Activated naive CD4-positive, alpha-beta T cell treated with anti-CD3 and anti-CD28 coated beads, Interleukin-2, amount 10 ng/mL, durations not matched to agents 7 days and 5 days (primary cell): Measurements from ENCODE around the gene RHOH.

Source experiments
- CTCF ChIA-PET: fragments of 350-600 bp; sonication (Branson Sonifier 250); formaldehyde crosslinking; loops from one replicate; lab custom pipeline; 2021; ENCODE audit warnings: antibody characterized with exemption; lab: Charles Lee
- DNase-seq: peaks from one replicate; pipeline ENCODE4 v3.0.0-alpha.2; 2020
- H3K27ac Mint-ChIP-seq: one replicate; pipeline ENCODE4 v1.8.0; 2021; ENCODE audit warnings: mild to moderate bottlenecking, moderate library complexity, mixed read lengths
- H3K27me3 Mint-ChIP-seq: one replicate; pipeline ENCODE4 v1.8.0; 2021; ENCODE audit warnings: mild to moderate bottlenecking, mixed read lengths
- H3K36me3 Mint-ChIP-seq: one replicate; pipeline ENCODE4 v1.8.0; 2021; ENCODE audit warnings: mixed read lengths
- H3K4me1 Mint-ChIP-seq: one replicate; pipeline ENCODE4 v1.8.0; 2021; ENCODE audit warnings: mixed read lengths
- H3K4me3 Mint-ChIP-seq: one replicate; pipeline ENCODE4 v1.8.0; 2021; ENCODE audit warnings: mild to moderate bottlenecking, moderate library complexity, mixed read lengths
- H3K9me3 Mint-ChIP-seq: one replicate; pipeline ENCODE4 v1.8.0; 2021; ENCODE audit warnings: mixed read lengths

RHOH gene

DNA sequence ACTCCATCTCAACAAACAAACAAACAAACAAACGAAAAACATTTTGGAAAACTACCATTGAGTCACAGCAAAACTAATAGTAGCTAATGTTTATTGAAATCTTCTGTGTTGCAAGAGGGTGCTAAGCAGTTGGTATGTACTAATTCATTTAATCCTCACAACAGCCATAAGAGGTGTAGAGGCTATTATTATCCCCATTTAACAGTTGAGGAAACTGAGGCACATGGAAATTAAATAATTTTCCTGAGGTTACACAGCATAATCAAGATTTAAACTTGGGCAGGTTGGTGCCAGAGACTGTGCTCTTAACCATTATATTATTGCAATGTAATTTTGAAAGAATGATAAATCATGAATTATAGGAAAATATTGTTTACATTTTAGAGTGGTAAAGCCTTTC, 17.5 kb upstream of the RHOH start:
- peaks cover 9% of the 10 kb centered on the region for H3K27me3 Mint-ChIP-seq
- no peaks in the 10 kb centered on the region for H3K9me3 Mint-ChIP-seq
- H3K27ac Mint-ChIP-seq = no peak overlapping the region
- H3K36me3 Mint-ChIP-seq = no peaks in the 10 kb centered on the region
- CTCF ChIA-PET = no interaction called here
- DNase-seq = no peak
- H3K4me1 Mint-ChIP-seq = peaks cover 35% of the 10 kb centered on the region
- H3K4me3 Mint-ChIP-seq = no peak overlapping the region

DNA sequence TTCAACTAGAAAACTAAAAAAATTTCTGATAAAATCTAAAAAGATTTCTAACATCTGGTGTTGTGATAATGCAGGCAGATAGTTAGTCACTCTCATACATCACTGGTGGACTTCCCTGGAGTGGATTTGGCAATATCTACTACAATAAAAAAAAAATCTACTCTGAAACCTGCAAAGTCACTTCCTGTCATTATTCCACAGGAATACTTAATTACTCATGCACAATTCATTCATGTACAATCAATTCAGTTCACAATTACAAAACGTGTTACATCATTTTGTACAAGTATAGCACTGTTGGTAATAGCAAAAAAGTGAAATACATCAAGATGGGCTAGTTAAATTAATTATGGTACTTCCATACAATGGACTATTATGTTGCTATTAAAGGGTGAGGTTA, 16.5 kb upstream of the RHOH start:
- no peak for DNase-seq
- CTCF ChIA-PET = no interaction called here

DNA sequence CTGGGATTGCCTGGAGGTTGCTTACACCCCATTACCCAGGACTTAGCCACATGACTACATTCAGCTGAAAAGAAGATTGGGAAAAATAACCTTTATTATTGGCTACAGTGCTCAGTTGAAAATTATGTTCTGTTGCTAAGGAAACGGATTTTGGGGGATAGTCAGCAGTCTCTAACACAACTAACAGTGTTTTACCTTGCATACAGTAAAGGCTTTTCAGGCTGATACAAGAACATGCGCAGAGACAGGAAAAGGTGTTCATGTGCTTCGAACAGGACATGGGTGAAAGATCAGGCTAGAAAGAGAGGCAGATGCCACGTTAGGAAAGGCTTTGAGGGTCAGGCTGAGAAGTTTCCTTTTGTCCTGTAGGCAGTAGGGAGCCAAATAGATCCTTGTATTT, 14.8 kb upstream of the RHOH start:
- Mint-ChIP-seq H3K27me3 (peaks cover 3% of the 10 kb centered on the region), H3K36me3 (peaks cover 6% of the 10 kb centered on the region), H3K9me3 (no peaks in the 10 kb centered on the region), H3K4me1 (peaks cover 49% of the 10 kb centered on the region), H3K4me3 (no peak overlapping the region), H3K27ac (no peak overlapping the region)
- no peak for DNase-seq
- CTCF ChIA-PET = interaction anchor here (0.6 to 1.7 kb wide), 2 partner anchors 9 to 311 kb away, joined by 3 to 4 read pairs; no protein-coding TSS in a partner anchor

More for the DNA sequence above, 16.5 kb upstream of the RHOH start:
- no peaks in the 10 kb centered on the region for H3K9me3 Mint-ChIP-seq
- no peak overlapping the region for H3K4me3 Mint-ChIP-seq
- H3K36me3 Mint-ChIP-seq = no peaks in the 10 kb centered on the region
- H3K27ac Mint-ChIP-seq = no peak overlapping the region
- H3K27me3 Mint-ChIP-seq = peaks cover 9% of the 10 kb centered on the region
- peaks cover 37% of the 10 kb centered on the region for H3K4me1 Mint-ChIP-seq

DNA sequence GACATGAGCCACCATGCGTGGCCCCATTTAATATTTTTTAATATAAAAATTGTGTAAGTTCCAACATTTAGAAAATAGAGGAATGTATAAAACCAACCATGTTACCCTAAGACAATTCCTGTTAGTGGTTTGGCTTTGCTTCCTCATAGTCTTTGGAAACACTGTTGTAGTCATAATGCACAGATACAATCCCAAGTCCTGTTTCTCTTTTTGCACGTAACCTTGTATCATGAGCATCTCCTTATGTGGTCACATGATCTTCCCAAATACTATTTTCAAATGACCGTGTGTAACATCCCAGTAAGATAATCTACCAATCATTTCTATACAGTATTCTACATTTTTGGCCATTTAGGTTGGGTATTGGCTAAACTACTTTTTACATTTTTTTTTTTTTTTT, 13.9 kb upstream of the RHOH start:
- Mint-ChIP-seq H3K27me3 (no peaks in the 10 kb centered on the region), H3K9me3 (no peaks in the 10 kb centered on the region), H3K4me1 (peaks cover 55% of the 10 kb centered on the region), H3K36me3 (peaks cover 12% of the 10 kb centered on the region), H3K4me3 (no peak overlapping the region), H3K27ac (no peak overlapping the region)
- no peak for DNase-seq
- CTCF ChIA-PET = interaction anchor here (0.7 to 1.9 kb wide), 4 partner anchors 8 to 135 kb away, joined by 3 to 5 read pairs (median 4); no protein-coding TSS in a partner anchor

DNA sequence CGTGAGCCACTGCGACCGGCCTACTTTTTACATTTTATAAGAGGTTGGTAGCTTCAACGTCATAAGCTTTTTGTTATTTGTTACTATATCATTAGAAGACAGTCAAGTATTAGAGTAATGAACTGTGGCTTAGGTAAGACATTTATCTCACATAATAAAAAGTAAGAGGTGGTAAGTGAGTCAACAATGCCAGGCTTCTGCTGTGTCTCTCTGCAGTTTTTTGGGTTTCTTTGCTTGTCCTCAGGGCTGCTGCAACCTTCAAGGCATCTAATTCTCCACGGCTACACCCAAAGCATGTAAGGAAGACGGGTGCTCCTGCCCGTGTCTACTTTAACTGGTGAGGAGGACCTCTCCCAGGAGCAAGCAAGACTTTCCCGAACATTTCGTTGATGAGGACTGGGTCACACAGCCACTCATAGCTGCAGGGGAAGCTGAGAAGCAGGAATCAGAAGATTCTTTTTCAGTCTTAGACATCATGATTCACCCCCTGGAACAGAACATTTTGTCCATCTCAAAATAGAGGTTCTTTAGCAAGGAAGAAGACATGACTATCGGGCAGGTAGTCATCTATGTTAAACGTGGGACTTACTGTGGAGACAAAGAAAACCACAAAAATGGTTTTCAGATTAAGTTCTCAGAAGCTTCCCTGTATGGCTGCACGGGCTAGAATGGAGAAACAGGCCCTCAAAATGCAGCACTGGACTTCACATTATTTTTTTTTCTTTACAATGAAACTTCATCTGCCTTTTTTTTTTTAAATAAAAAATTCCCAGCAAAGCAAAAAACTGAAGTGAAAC, 13.0 kb upstream of the RHOH start:
- CTCF ChIA-PET = interaction anchor here (0.7 to 1.9 kb wide), 4 partner anchors 33 to 134 kb away, joined by 3 to 5 read pairs (median 4); no protein-coding TSS in a partner anchor
- Mint-ChIP-seq H3K36me3 (peaks cover 12% of the 10 kb centered on the region), H3K27ac (peak overlapping the region; percentile 64), H3K27me3 (no peaks in the 10 kb centered on the region), H3K4me3 (no peak overlapping the region), H3K9me3 (no peaks in the 10 kb centered on the region), H3K4me1 (peaks cover 55% of the 10 kb centered on the region)
- no peak for DNase-seq

DNA sequence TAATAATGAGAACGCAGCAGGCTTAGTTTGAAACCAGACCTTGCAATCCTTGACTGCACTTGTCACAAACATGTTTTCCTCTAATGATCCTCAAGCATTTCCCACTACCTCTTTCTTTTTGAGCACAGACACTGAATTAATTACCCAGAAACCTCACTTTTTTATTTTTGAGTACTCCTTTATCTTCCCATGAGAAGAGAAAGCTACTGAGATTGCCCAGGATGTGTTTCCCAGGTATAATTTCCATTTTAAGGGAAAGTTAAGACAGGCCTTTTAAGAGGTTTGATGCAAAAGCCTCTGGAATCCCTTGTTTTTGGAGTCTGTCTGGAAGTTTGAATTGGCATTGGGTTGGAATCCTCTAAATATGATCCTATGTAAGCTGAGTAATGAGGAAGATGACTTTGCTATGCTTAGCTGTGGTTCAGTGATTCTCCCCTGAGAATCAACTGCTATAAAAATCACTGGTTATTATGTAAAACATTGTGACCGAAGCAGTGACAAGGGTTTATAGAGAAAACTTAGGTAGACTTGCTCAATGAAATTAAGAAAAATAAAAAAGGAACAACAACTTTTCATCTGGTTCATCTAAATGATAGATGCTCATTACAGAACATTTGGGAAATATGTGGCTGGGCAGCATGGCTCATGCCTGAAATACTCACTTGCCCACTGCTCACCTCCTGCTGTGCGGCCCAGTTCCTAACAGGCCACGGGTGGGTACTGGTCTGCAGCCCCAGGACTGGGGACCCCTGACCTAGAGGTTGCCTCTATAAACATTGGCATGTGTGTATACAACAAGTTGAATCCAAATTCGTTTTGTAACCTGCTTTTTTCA, 10.8 kb upstream of the RHOH start:
- Mint-ChIP-seq H3K4me1 (peaks cover 73% of the 10 kb centered on the region), H3K9me3 (no peaks in the 10 kb centered on the region), H3K27ac (no peak overlapping the region), H3K36me3 (peaks cover 15% of the 10 kb centered on the region), H3K27me3 (no peaks in the 10 kb centered on the region), H3K4me3 (no peak overlapping the region)
- DNase-seq = no peak
- CTCF ChIA-PET = no interaction called here

DNA sequence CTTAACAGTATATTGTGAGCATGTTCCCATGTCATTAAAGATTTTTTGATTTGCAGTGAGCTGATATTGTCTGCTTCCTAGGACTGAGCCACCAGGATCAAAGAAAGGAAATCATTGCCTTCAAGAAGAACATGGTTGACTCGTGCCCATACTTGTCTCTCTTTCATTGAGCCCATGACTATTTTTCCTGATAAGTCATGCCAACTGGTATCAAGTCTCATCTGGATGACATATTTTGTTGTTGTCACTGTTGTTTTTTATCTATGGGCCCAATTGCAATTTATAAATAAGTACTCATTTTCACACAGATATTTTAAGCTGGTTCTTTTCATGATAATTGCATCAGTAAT, 10.2 kb upstream of the RHOH start:
- H3K4me3 Mint-ChIP-seq = no peak overlapping the region
- H3K4me1 Mint-ChIP-seq = peaks cover 74% of the 10 kb centered on the region
- H3K36me3 Mint-ChIP-seq = peaks cover 15% of the 10 kb centered on the region
- H3K9me3 Mint-ChIP-seq = no peaks in the 10 kb centered on the region
- H3K27me3 Mint-ChIP-seq = no peaks in the 10 kb centered on the region
- CTCF ChIA-PET = no interaction called here
- DNase-seq = no peak
- no peak overlapping the region for H3K27ac Mint-ChIP-seq

DNA sequence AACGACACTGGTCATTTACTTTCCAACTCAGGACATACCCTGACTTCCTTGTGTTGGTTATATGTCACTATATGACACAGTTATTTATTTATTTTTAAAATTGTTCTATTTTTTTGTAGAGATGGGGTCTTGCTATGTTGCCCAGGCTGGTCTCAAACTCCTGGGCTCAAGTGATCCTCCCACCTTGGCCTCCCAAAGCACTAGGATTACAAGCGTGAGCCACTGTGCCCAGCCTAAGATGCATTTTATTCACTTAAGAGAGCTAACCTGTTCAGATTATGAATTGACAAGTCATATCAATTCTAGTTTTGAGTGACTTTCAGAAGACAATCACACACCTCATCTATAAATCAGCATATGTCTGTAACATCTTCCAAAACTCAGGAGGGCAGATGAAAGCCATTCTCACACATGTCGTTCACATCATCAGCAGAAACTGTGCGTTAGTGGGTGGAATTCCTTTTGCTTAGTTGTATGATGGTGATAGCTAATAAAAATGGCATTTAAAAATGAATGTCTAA, 9.4 kb upstream of the RHOH start:
- Mint-ChIP-seq H3K4me3 (no peak overlapping the region), H3K27me3 (no peaks in the 10 kb centered on the region), H3K9me3 (no peaks in the 10 kb centered on the region), H3K27ac (no peak overlapping the region), H3K36me3 (peaks cover 15% of the 10 kb centered on the region), H3K4me1 (peaks cover 75% of the 10 kb centered on the region)
- CTCF ChIA-PET = no interaction called here
- DNase-seq = no peak

DNA sequence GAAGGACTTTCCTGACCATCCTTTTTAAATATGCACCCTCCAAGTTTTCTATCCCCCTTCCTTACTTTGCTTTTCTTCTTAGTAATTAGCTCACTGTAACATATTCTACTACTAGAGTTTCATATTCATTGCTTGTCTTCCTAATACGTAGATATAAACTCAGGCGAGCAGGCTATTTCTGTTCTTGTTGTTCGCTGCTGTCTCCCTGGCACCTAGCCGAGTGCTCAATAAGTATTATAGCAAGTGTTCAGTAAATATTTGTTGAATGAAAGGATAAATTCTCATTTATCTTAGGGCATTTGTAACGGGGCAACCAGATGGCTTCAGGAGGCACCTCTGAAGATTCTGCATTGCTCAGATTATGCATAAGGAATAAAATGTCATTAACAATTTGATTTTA, 6.8 kb upstream of the RHOH start:
- Mint-ChIP-seq H3K4me1 (peaks cover 81% of the 10 kb centered on the region), H3K36me3 (peaks cover 27% of the 10 kb centered on the region), H3K9me3 (no peaks in the 10 kb centered on the region), H3K4me3 (peak overlapping the region; percentile 93), H3K27me3 (peaks cover 4% of the 10 kb centered on the region), H3K27ac (peak overlapping the region; percentile 96)
- DNase-seq = no peak
- CTCF ChIA-PET = interaction anchor here (0.5 to 3.4 kb wide), 7 partner anchors 10 to 295 kb away, joined by 3 to 16 read pairs (median 6); no protein-coding TSS in a partner anchor

DNA sequence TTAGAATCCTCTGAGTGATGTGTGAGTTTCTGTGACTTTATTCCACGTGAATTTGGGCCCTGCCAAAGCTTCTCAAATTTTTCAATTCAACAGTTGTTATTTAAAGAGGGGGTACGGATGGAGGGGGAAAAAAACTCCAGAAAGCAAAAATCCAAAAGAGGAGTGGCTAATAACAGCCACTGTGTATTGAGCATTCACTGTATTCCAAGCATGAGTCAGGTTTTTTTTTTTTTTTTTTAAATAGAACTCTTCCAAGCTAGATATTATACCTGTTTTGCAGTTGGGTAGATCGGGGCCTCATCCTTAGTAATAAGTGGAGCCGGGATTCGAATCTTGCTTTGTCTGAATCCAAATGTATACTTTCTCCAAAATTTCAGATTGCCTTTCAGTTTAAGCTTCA, 6.4 kb upstream of the RHOH start:
- Mint-ChIP-seq H3K4me3 (peak overlapping the region; percentile 93), H3K27me3 (peaks cover 4% of the 10 kb centered on the region), H3K4me1 (peaks cover 85% of the 10 kb centered on the region), H3K27ac (peak overlapping the region; percentile 96), H3K36me3 (peaks cover 27% of the 10 kb centered on the region), H3K9me3 (no peaks in the 10 kb centered on the region)
- no peak for DNase-seq
- CTCF ChIA-PET = interaction anchor here (0.5 to 3.4 kb wide), 10 partner anchors 10 to 295 kb away, joined by 3 to 16 read pairs (median 6); no protein-coding TSS in a partner anchor

DNA sequence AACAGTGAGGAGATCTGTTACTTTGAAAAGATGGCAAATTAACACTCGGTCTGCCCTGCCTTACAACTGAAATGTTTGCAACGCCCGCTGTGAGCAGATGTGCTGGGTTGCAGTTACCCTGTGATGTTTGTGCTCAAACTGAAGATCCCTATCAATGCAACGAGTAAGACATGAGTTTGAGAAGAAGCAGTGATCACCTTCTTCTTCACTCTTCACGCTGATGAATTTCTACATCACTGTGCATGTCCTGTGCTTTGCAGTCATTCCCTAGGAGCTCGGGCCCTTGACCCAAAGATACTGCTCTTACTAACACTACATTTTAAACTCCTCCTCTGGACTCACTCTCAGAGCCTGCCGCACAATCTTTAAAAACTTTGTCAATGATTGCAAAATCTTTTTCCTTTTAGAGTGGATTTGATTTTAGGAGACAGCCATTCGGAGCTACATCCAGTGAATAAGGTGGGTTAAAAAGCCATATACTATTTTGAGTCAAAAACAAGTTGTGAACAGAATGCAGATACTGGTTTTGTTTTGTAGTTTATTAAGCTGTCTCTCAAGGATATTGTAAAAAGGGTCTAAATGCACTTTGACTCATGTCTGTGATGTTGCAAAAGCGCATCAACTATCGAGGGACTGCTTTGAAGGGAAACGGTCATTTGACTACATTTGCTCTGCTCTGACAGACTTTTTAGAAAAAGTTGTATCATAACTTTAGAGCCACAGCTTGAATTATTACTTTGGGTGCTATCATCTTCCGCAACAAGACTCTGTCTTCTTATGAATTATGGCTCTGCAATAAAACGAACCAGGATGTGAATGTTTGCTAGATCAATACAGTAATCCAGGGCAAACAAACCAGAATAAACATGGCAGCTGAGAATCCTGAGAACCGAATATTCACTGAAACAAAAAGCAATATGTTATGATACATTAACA, 5.7 kb upstream of the RHOH start:
- peak overlapping the region; percentile 93 for H3K4me3 Mint-ChIP-seq
- H3K36me3 Mint-ChIP-seq = peaks cover 32% of the 10 kb centered on the region
- H3K27me3 Mint-ChIP-seq = peaks cover 4% of the 10 kb centered on the region
- CTCF ChIA-PET = interaction anchor here (0.5 to 3.4 kb wide), 13 partner anchors 9 to 296 kb away, joined by 3 to 16 read pairs (median 6); no protein-coding TSS in a partner anchor
- H3K4me1 Mint-ChIP-seq = peaks cover 87% of the 10 kb centered on the region
- peak; percentile 68 for DNase-seq
- no peaks in the 10 kb centered on the region for H3K9me3 Mint-ChIP-seq
- H3K27ac Mint-ChIP-seq = peak overlapping the region; percentile 96

DNA sequence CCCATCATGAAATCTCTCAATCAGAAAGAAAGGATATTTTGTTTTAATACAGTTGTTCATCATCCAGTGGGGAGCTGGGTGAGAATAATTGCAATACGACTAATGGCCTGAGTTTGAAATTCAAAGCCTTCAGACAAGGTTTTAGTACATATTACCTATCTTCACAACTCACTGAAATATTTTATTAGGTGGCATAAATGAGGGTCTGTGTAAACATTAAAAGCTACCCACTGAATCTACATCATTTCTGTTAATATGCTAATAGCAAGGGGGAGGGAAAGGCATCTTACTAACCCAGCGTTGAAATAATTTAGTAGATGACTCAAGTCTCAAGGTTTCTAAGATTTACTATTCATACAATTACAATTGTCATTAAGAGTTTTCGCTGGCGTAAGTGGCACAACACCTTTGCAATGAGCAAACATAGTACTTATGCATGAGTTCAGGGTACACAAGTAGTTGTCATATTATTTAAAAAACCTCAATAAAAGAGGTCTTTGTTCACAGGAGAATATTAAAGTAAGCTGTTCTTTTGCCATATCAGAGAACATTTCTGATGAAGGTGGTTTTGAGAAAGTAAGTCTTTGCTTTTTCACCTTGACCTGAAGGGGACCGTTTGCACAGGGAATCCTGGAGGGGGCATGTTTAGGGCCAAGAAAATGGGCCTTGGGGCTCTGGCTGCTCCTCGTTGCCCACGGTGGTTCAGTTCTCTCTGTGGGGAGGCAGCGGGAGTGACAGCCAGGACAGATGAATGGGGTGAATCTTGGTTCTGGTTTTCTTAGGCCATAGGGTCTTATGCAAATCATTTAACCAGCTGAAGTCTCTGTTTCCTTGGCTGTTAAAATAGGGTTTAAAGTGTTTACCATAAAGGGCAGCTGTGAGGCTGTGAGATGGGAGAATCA, 4.5 kb upstream of the RHOH start:
- peak overlapping the region; percentile 96 for H3K27ac Mint-ChIP-seq
- CTCF ChIA-PET = interaction anchor here (0.7 to 3.4 kb wide), 9 partner anchors 8 to 543 kb away, joined by 3 to 16 read pairs (median 6); no protein-coding TSS in a partner anchor

More for the DNA sequence above, 4.5 kb upstream of the RHOH start:
- Mint-ChIP-seq H3K9me3 (no peaks in the 10 kb centered on the region), H3K36me3 (peaks cover 32% of the 10 kb centered on the region), H3K4me1 (peaks cover 82% of the 10 kb centered on the region), H3K4me3 (peak overlapping the region; percentile 93), H3K27me3 (peaks cover 4% of the 10 kb centered on the region)
- peak; percentile 41 for DNase-seq
